Hepatocyte (in vitro differentiated cells): Measurements from ENCODE around the gene TYR.

ENCODE experiments used
- CTCF ChIP-seq: fragments of 200-600 bp; sonication (generic); IDR thresholded peaks from 2 replicates; pipeline ENCODE4 v1.5.1; 2016; ENCODE audit warnings: antibody characterized with exemption, mild to moderate bottlenecking; ENCODE audit not compliant: poor library complexity
- EZH2 ChIP-seq: fragments of 200-600 bp; sonication (generic); IDR thresholded peaks from 2 replicates; pipeline ENCODE4 v1.6.1; 2016; ENCODE audit warnings: antibody characterized with exemption, mild to moderate bottlenecking, borderline replicate concordance
- EZH2phosphoT487 ChIP-seq: fragments of 200-600 bp; sonication (generic); IDR thresholded peaks from one replicate; pipeline ENCODE4 v1.6.1; 2018; ENCODE audit warnings: antibody characterized with exemption, mild to moderate bottlenecking, low read depth, moderate library complexity; ENCODE audit not compliant: unreplicated experiment, severe bottlenecking

DNA sequence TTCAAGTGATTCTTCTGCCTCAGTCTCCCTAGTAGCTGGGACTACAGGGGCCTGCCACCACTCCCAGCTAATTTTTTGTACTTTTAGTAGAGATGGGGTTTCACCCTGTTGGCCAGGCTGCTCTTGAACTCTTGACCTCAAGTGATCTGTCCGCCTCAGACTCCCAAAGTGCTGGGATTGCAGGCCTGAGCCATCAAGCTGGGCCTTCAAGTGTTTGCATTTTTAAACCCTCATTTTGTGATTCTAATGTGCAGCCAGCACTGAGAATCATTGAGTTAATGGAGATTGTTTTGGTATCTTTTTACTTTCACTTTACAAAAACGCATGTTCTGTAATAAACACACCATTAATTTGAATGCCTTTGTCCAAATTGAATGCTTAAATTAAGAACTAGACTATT lies 3.4 kb downstream of the TYR start:
- TF ChIP-seq CTCF (no peak), EZH2 (no peak), EZH2phosphoT487 (no peak)
